Bone marrow (tissue), 2 donors: ENCODE results near the gene FBXW4.
A peak's percentile ranks its signal among the peaks of the same experiment; 100 is the strongest.

Experiments used
- DNase-seq, 2 donors: peaks; one replicate each; lab custom pipeline; 2025; lab: John Stamatoyannopoulos, UW

Gene FBXW4

DNA sequence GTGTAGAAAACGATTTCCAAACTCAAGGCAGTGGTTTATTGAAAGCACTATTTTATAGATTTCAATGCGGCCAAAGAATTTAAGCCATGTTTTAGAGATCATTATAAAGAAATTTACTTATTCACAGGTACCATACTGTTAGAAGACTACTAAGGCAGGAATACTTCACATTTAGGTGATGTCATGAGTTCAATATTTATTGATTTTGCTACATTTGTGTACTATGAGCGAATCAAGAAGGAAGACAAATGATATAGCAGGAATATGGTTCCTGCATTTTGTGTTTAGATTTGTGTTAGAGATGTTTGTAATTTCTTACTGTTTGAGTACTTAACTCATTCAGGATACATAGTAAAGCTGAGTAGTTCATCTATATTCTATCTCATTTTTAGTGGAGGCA, 1.7 kb upstream of the FBXW4 start:
- DNase-seq: no peak

DNA sequence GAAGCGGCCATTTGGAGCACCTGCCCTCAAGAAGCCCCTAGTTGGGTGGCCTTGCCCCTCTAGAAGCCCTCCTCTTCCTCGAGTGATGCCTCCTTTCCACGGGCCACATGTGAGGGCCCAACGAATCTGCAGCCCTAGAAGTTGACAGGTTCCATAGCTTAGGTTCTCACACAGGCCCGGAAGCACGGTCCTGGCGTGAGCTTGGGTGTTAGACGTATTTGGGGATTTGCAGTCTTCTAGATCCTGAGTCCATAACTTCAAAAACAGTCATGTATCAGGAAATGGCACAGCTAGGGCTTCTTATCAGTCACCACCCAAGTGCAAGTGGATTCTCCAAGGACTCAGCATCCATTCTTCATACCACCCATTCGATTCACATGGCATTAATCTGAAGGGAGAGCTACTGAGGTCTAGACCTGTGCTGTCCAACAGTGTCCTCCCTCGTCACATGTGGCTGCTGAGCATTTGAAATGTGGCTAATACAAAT, 477 bp upstream of the FBXW4 start:
- no peak for DNase-seq

DNA sequence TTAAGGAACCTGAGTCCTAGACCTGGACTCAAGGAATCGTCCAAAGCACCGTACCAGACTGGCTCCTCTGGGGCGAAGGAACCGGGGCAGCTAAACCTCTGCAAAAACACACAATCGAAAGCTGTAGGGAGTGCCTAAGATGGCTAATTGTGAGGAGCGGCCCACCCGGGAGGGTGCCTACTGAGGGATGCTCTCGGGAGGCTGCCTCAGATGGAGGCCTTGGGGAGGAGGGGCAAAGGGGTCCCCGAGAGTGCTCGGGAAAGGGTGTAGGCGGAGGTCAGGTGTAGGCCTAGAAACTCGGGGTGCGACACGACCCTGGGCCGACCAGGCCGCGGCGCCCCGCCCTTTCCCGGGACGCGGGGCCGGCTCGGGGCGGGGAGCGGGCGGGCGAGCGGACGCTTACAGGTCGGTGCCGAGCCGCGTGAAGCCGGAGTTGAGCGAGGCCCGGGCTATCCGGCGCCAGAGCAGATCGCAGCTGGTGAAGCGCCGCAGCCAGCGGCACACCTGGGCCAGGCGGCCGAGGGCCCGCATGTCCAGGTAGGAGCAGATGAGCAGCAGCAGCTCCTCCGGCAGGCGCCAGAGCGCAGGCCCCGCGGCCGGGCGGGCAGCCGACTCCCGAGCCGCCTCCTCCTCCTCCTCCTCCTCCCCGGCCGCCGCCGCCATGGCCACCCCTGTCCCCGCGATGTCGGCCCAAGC, 844 bp downstream of the FBXW4 start:
- peak; percentile 27 to 67 for DNase-seq

DNA sequence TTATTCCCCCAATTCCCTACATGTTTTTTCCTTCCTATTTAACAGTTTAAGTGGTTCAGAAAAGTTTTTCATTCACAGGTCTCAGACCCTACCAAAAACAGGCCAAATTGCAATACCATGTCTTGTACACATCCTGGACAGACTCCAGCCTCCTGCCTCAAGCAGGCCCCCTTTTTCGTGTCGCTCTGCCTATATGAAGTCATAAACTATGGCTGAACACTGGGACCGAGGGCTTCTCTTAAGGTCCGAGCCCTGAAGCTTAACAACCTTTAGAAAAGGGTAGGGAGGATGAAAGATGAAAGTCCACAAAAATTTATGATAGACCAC, 1.4 kb downstream of the FBXW4 start:
- peak in 1 of 2 donors; percentile 42 for DNase-seq

DNA sequence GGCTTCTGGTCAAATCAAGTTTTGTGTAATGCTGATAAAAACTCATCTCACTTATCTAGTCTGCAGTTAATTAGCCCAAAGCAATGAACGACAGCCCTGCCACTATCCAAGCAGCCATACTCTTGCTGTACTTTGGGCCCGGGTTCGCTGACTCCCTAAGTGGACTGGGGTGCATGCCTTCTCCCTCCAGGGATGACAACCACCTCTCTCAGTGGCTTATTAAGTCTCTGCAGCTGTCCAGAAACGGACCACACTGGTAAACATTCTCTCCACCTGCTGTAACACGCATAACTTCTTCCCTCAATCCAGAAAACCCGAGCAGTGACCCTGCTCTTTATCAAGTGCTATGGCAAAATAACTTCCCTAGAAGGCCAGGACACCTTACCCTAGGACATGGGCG, 3.9 kb downstream of the FBXW4 start:
- no peak for DNase-seq

GRCh38 chr10:101690461-101690860, 4.5 kb downstream of the FBXW4 start:
- no peak for DNase-seq

DNA sequence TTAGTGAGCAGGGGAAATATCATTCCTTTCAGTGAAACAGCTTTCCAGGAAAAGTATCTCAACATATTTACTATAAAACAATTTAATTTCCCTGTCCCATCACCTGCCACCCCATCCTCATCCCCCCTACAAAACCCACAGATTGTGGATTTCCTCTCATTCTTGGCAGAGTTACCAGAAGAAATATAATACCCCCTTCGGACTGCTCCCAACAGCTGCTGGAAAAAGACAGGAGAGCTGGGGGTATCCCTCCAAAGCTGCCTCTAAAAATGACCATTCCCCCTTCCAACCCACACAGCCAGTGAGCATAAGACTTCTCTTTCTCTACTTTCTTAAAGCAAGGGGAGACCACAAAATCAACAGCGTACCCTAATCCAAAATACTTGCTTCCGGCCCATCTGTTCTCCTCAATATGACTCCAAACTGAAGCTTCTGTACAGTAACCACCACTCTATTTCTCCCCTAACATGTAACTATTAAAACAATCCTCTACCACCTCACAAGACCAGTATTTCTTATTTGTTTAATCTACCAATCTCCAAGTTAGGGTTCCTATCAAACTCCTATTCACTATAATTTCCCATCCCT, 7.8 kb downstream of the FBXW4 start:
- no peak for DNase-seq

- no peak for DNase-seq
Measured at GRCh38 chr10:101686133-101686925, 8.6 kb downstream of the FBXW4 start.

DNA sequence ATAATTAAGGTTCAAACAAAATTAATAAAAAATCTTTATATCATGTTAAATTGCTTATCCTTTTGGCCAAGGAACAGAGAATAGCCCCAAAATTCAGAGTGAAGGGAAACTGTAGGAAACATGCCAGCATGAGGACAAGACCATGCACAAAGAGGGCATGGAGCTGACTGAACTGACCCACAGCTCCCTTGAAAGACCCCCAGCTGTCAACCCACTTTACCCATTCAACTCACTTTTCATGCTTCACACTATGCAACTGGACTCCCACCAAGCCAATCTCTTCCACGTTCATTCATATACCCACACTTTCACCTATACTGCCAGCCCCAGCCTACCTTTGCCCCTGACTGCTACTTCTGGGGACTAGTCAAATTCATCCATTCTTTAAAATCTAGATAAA, 10.2 kb downstream of the FBXW4 start:
- DNase-seq: no peak

GRCh38 chr10:101683276-101683675, 11.7 kb downstream of the FBXW4 start:
- DNase-seq: no peak

- DNase-seq: no peak
Measured at GRCh38 chr10:101682172-101682825, 12.7 kb downstream of the FBXW4 start.

DNA sequence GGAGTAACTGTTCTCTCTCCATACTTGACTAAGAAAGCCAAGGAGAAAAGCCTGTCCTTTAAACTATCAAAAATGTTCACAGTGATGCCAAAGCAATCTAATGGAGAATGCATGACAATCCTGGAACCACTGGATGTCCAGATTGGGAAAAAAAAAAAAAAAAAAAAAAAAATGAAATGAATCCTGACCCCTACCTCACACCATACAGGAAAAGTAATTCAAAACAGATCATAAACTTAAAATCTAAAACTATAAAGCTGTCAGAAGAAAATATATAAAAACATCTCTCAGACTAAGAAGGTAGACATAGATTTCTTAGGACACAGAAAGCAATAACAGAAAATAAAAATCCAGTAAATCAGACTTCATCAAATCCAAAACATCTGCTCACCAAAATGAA, 18.4 kb downstream of the FBXW4 start:
- DNase-seq: no peak

DNA sequence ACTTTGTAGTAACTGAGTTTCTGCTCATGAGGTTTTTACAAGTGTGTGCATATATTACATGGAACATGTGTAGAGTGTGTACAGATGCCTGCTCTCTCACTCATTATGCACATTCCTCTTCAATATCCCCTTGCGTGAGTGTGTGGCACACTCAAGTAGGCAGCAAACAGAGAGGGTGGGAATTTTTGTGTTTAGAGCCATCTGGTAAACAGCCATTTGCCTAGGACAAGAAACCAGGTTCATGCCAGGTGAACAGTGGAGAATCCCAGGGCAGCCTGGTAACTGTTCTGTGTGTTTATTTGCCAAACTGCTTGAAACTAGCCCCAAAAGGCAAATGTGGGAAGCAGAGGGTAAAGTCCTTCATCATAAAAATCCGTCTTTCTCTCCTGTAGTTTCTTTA, 19.9 kb downstream of the FBXW4 start:
- DNase-seq: no peak

DNA sequence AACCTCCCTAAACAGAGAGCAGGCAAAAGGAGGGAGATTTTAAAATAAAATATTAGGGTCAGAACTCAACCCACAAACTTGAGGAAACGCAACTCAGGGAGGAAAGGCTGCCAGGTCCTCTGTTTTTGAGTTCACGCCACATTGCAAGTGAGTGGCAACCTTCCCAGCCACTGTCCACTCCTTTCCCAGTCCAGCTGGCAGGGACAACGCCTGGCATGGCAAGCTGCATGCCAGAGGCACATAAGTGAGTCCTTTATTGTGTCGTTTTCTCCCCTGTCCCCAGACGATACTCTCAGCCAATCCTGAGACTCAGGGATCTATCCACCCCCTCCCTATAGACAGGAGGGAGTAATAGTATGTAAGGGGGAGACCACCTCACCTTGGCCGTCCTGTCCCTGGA, 22.4 kb downstream of the FBXW4 start:
- no peak for DNase-seq

DNA sequence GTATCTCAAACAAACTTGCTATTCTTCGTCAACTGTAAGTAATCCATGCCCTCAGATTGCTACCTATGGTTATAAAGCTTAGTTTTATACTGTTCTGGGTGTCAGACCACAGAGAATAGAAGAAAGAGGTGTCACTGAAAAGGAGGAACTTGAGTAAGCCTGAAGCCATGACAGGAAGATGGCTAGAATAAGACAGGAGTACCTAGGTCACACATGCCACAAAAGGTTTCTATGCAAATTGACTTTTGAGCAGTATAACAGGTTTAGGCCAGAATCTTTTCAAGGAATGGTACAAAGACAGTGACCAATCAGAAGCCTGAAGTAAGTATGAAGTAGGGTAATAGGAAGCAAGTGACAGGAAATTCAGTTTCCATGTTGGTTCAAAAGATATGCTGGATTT, 23.5 kb downstream of the FBXW4 start:
- no peak for DNase-seq

DNA sequence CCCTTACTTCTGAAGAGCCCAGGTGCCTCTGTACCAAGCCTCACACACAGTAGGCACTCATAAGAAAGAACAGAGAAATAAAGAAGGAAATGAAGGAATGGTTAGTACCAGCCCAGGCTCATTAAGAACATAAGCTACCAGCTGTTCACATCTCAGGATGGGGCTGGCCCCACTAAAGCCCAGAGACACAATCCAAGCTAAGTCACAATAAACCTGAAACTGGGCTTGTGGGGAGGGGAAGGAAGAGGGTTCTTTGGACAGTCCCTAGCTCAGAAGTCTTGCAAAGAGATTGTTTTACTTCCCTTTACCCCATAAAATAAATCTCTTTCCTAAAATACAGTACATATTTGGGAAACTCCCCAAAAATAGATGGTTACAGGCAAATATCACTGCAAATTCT, 24.3 kb downstream of the FBXW4 start:
- DNase-seq: no peak

DNA sequence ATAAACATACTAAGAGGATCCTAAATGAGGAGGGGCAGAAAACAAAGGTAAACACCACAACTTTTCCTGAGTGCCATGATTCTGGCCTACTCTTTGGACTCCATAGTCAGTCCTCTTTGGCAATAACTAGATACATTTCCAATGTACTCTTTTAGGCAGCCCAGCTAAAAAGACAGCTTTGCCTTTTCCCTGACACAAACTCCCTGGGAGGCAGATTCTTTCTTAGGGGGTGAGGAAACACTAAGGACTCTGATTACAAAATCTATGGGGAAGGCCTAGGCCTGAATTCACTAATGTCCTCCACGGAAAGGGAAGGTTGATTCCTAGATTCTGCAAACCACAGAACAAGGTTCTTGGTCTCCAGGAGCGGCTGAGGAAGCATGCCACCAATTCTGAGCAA, 25.8 kb downstream of the FBXW4 start:
- no peak for DNase-seq

GRCh38 chr10:101668566-101668965, 26.4 kb downstream of the FBXW4 start:
- no peak for DNase-seq

DNA sequence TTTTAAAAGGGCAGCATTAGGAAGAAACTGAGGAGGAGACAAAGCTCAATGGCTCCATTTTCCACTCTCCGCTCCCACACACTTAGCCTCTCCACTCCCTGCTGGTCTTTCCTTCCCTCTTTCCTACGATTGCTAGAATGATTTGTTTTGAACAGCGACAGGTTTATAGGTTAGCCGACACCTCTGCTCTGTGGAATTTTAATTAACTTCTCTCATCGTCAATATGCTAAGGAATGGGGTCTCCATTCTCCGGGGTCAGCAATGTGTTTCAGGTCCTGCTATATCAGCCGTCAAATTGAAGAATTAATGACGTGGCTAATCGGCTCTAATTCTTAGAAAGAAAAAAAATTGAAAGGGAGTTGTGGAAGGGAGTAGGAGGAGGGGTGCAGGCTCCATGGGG, 28.9 kb downstream of the FBXW4 start:
- DNase-seq: no peak

GRCh38 chr10:101663097-101663496, 31.9 kb downstream of the FBXW4 start:
- DNase-seq: no peak

DNA sequence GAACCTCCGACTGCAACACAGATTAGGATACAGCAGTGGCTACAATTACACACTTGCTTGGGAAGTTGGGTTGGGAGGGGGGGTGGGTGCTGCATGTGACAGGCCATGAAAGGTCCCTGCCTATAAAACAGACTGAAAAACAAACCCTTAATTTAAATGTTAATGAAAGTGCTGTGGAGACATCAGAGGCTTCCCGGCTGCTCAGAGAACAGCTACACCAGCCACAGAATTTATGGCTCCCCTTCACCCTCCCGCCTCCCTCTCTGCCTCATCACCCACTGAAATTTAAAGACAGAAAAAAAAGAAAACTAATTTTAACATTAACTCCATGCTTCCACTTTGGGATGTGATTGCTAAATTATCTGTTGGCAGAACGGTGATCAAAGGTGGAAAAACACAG, 34.7 kb downstream of the FBXW4 start:
- DNase-seq: no peak

DNA sequence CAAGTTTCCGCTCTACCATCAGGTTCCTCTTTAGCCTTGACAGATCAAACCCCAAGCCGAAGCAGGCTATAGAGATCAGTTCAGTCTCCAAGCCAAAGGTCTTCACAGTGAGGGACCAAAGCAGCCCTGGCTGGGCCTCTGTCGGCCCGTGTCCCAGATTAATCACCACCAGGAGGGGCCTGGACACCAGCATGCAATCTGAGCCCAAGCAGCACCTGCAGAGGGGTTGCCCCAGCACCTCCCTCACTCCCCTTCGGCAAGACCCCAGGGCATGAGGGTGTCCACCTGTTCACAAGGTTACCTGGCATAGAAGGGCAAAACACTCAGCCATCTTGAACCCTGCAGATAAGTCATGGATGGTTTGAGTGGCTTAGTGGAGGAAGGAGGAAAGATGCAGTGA, 36.0 kb downstream of the FBXW4 start:
- no peak for DNase-seq

- no peak for DNase-seq
Measured at GRCh38 chr10:101656890-101657289, 38.1 kb downstream of the FBXW4 start.
